Left lung (tissue), 10 donors: ENCODE results near the gene CAPN2. TPM values are rescaled to one million over a fixed set of nuclear protein-coding genes. Genes with fewer than 3 reads are reported as not detected.

Experiments
- ATAC-seq: fragments of 200-7000 bp; cut with Tn5 transposase; one replicate; pipeline ENCODE4 v1.9.1; 2020; ENCODE audit warnings: moderate library complexity
- DNase-seq, 4 donors: peaks; one replicate each; pipeline ENCODE4 v3.0.0-alpha.2; 2013 to 2020
- H3K27ac ChIP-seq, 2 donors: fragments of 200-600 bp; sonication (generic) in 1 of 2; one replicate each; pipeline versions ENCODE4 v1.5.0 to v1.8.0; 2020 to 2021
- H3K27me3 ChIP-seq, 2 donors: fragments of 200-600 bp; sonication (generic) in 1 of 2; one replicate each; pipeline versions ENCODE4 v1.5.0 to v1.8.0; 2020 to 2021
- H3K36me3 ChIP-seq, 2 donors: fragments of 200-600 bp; sonication (generic) in 1 of 2; one replicate each; pipeline versions ENCODE4 v1.5.0 to v1.8.0; 2020 to 2021
- H3K4me1 ChIP-seq, 2 donors: fragments of 200-600 bp; one replicate each; pipeline ENCODE4 v1.8.0; 2021
- H3K4me3 ChIP-seq, 2 donors: fragments of 200-600 bp; sonication (generic) in 1 of 2; one replicate each; pipeline versions ENCODE4 v1.5.0 to v1.8.0; 2020 to 2021; ENCODE audit warnings: mild to moderate bottlenecking in 1 of 2
- H3K9me3 ChIP-seq, 2 donors: fragments of 200-600 bp; sonication (generic) in 1 of 2; one replicate each; pipeline versions ENCODE4 v1.5.0 to v1.8.0; 2020 to 2021
- intact Hi-C, 2 donors: fragments of 100-400 bp; cut with DNase I; formaldehyde crosslinking; loops; one replicate each; pipeline versions ENCODE4 v1.11.2 to v1.14.2; 2022
- polyA plus RNA-seq, 6 donors: library from polyadenylated mRNA; unstranded; fragments of 120-200 nt; gene quantifications; one replicate each; pipeline ENCODE4 v1.2.1, GENCODE V29; 2013; ENCODE audit not compliant: insufficient read length in 6 of 6
- total RNA-seq, 2 donors: library from RNA; stranded (reverse); fragmentation: NEBNext Ultra II Directional; extraction: Animal tissue kit (Norgen Biotek cat#: 25700); gene quantifications; one replicate each; pipeline ENCODE4 v1.2.1, GENCODE V29; 2021
- TF ChIP-seq, protein P1 (sequence below), 2 donors: fragments of 200-600 bp; sonication (generic) in 1 of 2; IDR thresholded peaks; one replicate each; pipeline versions ENCODE4 v1.5.0 to v1.8.0; 2021; ENCODE audit warnings: antibody characterized with exemption in 2 of 2
- donor health status: DM: no; HTN: yes; CAD: no.
- donor health status: DM: no; HTN: no; CAD: no.

The CAPN2 gene
- total and polyA plus RNA-seq, 8 donors = 139 to 434 (median 163) TPM

DNA sequence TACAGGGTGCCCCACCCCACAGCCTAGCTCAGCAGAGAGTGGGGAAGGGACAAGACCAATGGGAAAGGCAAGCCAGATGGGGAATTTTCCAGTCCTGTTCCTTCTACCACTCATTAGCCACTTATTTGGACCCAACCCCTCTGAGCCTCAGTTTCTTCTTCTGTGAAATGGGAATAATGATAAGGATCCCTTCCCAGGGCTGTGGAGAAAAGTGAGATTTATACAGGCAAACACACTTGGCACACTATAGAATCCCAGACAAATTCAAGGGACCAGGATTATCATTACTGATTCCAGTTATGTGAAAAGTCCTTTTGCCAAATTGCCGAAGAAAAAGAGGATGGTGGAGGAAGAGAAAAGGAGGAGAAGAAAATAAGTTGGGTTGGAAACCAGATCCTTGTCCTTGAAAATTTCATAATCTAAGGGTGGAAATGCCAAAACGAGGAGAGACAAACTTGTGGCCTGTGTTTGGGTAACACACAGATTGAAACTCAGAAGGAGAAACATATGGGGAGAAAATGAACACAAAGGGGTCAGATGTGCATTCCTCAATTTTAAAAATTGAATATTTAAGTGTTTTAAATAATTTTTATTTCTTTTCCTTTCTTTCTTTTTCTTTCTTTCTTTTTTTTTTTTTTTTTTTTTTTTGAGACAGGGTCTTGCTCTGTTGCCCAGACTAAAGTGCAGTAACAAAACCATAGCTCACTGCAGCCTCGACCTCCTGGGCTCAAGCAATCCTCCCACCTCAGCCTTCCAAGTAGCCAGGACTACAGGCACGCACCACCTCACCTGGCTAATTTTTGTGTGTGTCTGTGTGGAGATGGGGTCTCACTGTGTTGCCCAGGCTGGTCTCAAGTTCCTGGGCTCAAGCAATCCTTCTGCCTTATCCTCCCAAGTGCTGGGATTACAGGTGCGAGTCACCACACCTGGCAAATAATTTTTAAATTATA, 9.6 kb downstream of the CAPN2 start:
- no peak overlapping the region for H3K4me3 ChIP-seq
- no peaks in the 10 kb centered on the region for H3K9me3 ChIP-seq
- H3K27me3 ChIP-seq = no peaks in the 10 kb centered on the region
- TF ChIP-seq, protein P1, sequence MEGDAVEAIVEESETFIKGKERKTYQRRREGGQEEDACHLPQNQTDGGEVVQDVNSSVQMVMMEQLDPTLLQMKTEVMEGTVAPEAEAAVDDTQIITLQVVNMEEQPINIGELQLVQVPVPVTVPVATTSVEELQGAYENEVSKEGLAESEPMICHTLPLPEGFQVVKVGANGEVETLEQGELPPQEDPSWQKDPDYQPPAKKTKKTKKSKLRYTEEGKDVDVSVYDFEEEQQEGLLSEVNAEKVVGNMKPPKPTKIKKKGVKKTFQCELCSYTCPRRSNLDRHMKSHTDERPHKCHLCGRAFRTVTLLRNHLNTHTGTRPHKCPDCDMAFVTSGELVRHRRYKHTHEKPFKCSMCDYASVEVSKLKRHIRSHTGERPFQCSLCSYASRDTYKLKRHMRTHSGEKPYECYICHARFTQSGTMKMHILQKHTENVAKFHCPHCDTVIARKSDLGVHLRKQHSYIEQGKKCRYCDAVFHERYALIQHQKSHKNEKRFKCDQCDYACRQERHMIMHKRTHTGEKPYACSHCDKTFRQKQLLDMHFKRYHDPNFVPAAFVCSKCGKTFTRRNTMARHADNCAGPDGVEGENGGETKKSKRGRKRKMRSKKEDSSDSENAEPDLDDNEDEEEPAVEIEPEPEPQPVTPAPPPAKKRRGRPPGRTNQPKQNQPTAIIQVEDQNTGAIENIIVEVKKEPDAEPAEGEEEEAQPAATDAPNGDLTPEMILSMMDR (IDR thresholded peaks at IDR 0.05) = no peak
- H3K36me3 ChIP-seq = peaks cover 0 to 67% of the 10 kb centered on the region in 2 donors
- no peak for ATAC-seq
- no peak for DNase-seq
- H3K4me1 ChIP-seq = peaks cover 29 to 99% of the 10 kb centered on the region in 2 donors
- H3K27ac ChIP-seq = peak overlapping the region; percentile 75 to 96
- intact Hi-C loops = no loop called here

DNA sequence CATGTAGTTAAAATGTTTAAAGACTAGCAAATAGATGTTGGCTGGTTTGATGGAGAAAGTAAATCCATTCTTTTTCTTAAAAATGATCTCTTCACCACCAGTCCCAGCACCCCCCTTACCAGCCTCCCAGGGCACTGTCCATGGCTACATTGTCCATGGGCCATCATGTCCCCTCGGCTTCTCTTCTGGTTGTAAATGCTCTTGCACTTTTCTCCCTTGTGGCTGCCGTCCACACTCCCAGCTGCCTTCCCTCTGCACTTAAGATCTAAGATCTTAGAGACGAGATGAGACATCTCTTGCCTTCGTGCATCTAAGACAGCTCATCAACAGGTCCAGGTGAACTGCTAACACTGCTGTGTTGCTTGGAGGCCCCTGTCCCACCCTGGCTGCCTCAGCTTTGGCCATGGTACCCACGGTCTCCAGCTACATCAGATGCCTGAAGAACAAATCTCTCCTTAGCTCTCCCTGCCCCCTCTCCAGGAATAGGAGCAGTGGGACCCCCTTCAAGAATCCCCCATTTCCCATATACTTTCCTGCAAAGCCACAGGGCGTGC, 11.1 kb downstream of the CAPN2 start:
- H3K4me1 ChIP-seq = peaks cover 37 to 96% of the 10 kb centered on the region in 2 donors
- no peaks in the 10 kb centered on the region for H3K27me3 ChIP-seq
- intact Hi-C loops = no loop called here
- H3K9me3 ChIP-seq = no peaks in the 10 kb centered on the region
- peaks cover 0 to 56% of the 10 kb centered on the region in 2 donors for H3K36me3 ChIP-seq
- ATAC-seq (no peak), DNase-seq (no peak)
- H3K27ac ChIP-seq = peak overlapping the region in 1 of 2 donors; percentile 23
- H3K4me3 ChIP-seq = no peak overlapping the region
- TF ChIP-seq, protein P1 (IDR thresholded peaks at IDR 0.05) = no peak

DNA sequence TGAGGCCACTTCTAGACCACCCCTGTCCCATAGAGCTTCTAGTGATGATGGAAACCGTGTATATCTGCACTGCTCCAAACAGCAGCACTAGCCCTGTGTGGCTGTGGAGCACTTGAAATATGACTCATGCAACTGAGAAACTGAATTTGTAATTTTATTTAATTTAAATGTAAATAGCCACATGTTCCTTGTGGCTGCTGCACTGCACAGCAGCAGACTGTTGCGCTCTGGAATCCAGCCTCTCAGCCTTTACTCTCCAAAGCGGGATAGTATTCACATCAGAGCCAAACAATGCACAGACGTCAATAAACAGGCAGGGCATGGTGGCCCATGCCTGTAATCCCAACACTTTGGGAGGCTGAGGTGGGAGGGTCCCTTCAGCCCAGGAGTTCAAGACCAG, 12.0 kb downstream of the CAPN2 start:
- TF ChIP-seq, protein P1 (IDR thresholded peaks at IDR 0.05) = no peak
- Histone ChIP-seq H3K9me3 (no peaks in the 10 kb centered on the region), H3K27ac (peak overlapping the region in 1 of 2 donors; percentile 23), H3K4me1 (peaks cover 35 to 87% of the 10 kb centered on the region in 2 donors), H3K36me3 (peaks cover 0 to 55% of the 10 kb centered on the region in 2 donors), H3K27me3 (no peaks in the 10 kb centered on the region), H3K4me3 (no peak overlapping the region)
- intact Hi-C loops = no loop called here
- ATAC-seq = no peak
- DNase-seq = no peak

DNA sequence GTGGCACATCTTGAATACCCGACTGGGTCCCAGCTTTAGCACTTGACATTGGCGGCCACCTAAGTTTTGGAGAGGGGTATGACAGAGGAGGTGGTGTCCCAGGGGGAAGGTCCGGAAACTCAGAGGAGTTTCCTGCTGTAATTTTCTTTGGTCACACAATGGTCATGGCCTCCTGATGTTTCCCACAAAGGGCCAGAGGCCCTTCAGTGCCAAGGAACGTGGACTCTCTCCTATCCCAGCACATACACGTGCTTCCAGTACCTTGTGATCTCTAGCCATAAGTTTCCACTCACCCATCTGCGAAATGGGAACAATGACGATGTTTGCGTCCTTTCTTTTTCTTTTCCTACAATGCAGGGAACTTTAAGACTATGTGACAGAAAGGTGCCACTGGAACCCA, 13.2 kb downstream of the CAPN2 start:
- H3K27me3 ChIP-seq = no peaks in the 10 kb centered on the region
- DNase-seq = no peak
- H3K9me3 ChIP-seq = no peaks in the 10 kb centered on the region
- TF ChIP-seq, protein P1 (IDR thresholded peaks at IDR 0.05) = no peak
- H3K4me3 ChIP-seq = no peak overlapping the region
- peaks cover 0 to 42% of the 10 kb centered on the region in 2 donors for H3K36me3 ChIP-seq
- no peak for ATAC-seq
- peaks cover 36 to 85% of the 10 kb centered on the region in 2 donors for H3K4me1 ChIP-seq
- intact Hi-C loops = no loop called here
- H3K27ac ChIP-seq = peak overlapping the region; percentile 70 to 80

DNA sequence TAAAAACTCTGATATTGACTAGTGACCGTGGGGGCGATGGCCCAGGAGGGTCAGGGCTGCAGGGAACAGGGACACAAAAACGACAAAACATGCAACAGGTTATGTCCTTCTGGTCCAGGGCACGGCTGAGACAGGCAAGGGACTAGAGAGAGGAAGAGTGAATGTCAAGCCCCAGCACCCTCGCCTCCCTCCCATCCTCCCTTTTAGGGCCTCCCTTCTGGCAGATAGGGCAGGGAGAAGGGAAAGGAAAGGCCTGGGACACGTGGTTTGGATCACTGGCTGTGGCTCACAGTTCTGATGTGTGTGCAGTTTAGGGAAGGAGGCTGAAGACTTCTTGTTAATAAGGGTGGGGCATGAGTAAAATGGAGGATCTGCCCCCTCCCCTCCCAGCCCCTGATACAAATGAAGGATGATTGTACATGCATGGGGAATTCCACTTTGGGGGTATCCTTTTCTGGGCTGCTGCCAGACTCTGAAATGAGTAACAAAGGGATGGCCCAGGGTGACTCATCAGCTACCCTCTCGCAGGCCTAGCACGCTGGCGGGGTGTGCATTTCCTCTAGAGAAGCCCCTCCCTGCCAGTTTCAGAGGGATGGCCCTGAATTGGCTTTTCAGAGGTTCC, 14.2 kb downstream of the CAPN2 start:
- Histone ChIP-seq H3K4me1 (peaks cover 41 to 85% of the 10 kb centered on the region in 2 donors), H3K4me3 (no peak overlapping the region), H3K9me3 (no peaks in the 10 kb centered on the region), H3K27me3 (no peaks in the 10 kb centered on the region), H3K36me3 (peaks cover 0 to 33% of the 10 kb centered on the region in 2 donors), H3K27ac (peak overlapping the region; percentile 70 to 80)
- DNase-seq (peak in 2 of 4 donors; percentile 66 to 86), ATAC-seq (peak; percentile 80)
- intact Hi-C loops = no loop called here
- TF ChIP-seq, protein P1 (IDR thresholded peaks at IDR 0.05) = no peak
